GM23248 (cell line): ENCODE results near the gene PKHD1.

Experiments used
- EZH2 ChIP-seq: fragments of 200-600 bp; sonication (generic); IDR thresholded peaks from 2 replicates; pipeline ENCODE4 v1.6.1; 2018; ENCODE audit warnings: antibody characterized with exemption, mild to moderate bottlenecking; ENCODE audit not compliant: insufficient read depth, poor library complexity, severe bottlenecking
- EZH2phosphoT487 ChIP-seq: fragments of 200-600 bp; sonication (generic); IDR thresholded peaks from 2 replicates; pipeline ENCODE4 v1.6.1; 2018; ENCODE audit warnings: antibody characterized with exemption, moderate library complexity, mild to moderate bottlenecking, low read depth; ENCODE audit not compliant: insufficient read depth

- TF ChIP-seq EZH2 (no peak), EZH2phosphoT487 (no peak)
These were observed 375.5 kb downstream of the PKHD1 start for GRCh38 chr6:51711876-51712275.
